ENCODE results near the gene MAEA. TPM values are rescaled to one million over a fixed set of nuclear protein-coding genes. Genes with fewer than 3 reads are reported as not detected.

MAEA gene
- total and polyA plus RNA-seq, 9 of the 15 experiments (the other 6 are each of a cell fraction or from before 2014, with no cell fraction given), result 2.1 to 86.5 (median 45.0) TPM

DNA sequence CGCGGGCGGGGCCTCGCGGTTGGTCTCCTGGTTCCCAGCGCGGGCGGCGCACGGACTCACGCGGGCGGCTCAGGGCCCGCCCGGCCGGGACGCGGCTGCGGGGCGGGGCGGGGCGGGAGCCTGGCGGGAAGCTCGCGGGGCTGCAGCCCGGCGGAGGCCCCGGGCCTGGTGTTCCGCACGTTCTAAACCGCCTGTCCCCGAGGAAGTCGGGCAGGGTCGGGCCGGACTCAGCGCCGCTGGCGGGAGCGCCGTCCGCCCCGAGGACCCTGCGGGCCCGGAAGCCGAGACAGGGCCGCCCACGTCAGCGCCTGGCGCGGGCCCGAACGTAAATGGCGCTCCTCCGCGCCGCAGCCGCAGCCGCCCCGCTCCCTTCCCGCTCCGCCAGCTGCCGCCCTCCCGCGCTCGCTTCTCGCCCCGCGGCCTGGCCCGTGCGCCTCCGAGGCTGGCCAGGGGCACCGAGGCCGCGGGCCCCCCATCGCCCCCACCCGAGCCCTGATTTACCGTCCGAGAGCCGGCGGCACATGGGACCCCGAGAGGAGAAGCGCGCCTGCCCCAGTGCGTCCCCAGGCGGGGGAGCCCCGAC, 40.5 kb upstream of the MAEA start:
- in situ Hi-C loops (cut with MboI), result no loop called here
- intact Hi-C loops (cut with micrococcal nuclease), result no loop called here
- Histone ChIP-seq H3K27ac (ENCODE audit: extremely low read depth, low read depth, low read length) (peak overlapping the region; percentile 84), H3K36me3 (ENCODE audit: control insufficient read depth, insufficient read depth, low read length) (peaks cover 24% of the 10 kb centered on the region; the same call in 1 of the 3 replicates), H4K20me1 (replicated peaks; ENCODE audit: control insufficient read depth, insufficient read depth, low read length) (no peaks in the 10 kb centered on the region; the same call in 1 of the 2 replicates), H3K79me2 (ENCODE audit: control insufficient read depth, insufficient read depth, low read length) (peaks cover 53% of the 10 kb centered on the region), H2AFZ (ENCODE audit: low read depth, low read length) (peak overlapping the region; percentile 83), H3K9me3 (replicated peaks; ENCODE audit: control insufficient read depth, insufficient read depth, low read depth, low read length) (peaks cover 8% of the 10 kb centered on the region), H3K4me1 (replicated peaks in 1 of 2; ENCODE audit: control insufficient read depth in 2 of 2, insufficient read depth in 2 of 2, low read length in 2 of 2) (peaks cover 4 to 65% of the 10 kb centered on the region in 2 experiments; a peak in 4 of 5 replicates), H3K27me3 (ENCODE audit: control insufficient read depth in 2 of 2, insufficient read depth in 2 of 2, low read length in 2 of 2) (no peaks in the 10 kb centered on the region), H3K9ac (ENCODE audit: insufficient read depth in 1 of 2, low read depth in 2 of 2, low read length in 2 of 2) (peak overlapping the region; percentile 81 to 94), H3K4me3 (peak overlapping the region; percentile 53), H3K9me1 (ENCODE audit: control insufficient read depth, insufficient read depth, low read length) (peaks cover 14% of the 10 kb centered on the region), H3K4me2 (ENCODE audit: insufficient read depth, low read length) (peak overlapping the region; percentile 81)
- ATAC-seq, result peak; percentile 68
- POLR2A ChIA-PET, result interaction anchor here (1.2 to 1.6 kb wide), 2 partner anchors 40 to 97 kb away, joined by 4 to 5 read pairs; partner anchors contain the start of genes MAEA and UVSSA
- 0% methylated on average over 17 of the region's 86 CpGs for WGBS (ENCODE audit: insufficient coverage, low coverage, missing lambda C conversion rate)
- FAIRE-seq, result no peak
- CTCF ChIA-PET (ENCODE audit: low intra/inter-chr PET ratio), result no interaction called here
- no TSS peak for BruUV-seq (replicated peaks)
- DNase-seq (ENCODE audit: extremely low read depth in 1 of 4, low spot score in 3 of 4), result peak; percentile 83 to 92 (median 90)
- TF ChIP-seq MCM2 (IDR thresholded peaks at IDR 0.05; ENCODE audit: low read depth) (no peak), CBFB (CRISPR knock-in tag; IDR thresholded peaks at IDR 0.05) (no peak), TRIM24 (IDR thresholded peaks at IDR 0.05) (no peak), ZNF280A (IDR thresholded peaks at IDR 0.05; ENCODE audit: low read depth, partially characterized antibody) (no peak), KAT8 (IDR thresholded peaks at IDR 0.05; ENCODE audit: low read depth) (no peak), MTA3 (IDR thresholded peaks at IDR 0.05; ENCODE audit: borderline replicate concordance) (peak; percentile 40; the same call in 1 of the 2 replicates)
- TF ChIP-seq, protein P1, sequence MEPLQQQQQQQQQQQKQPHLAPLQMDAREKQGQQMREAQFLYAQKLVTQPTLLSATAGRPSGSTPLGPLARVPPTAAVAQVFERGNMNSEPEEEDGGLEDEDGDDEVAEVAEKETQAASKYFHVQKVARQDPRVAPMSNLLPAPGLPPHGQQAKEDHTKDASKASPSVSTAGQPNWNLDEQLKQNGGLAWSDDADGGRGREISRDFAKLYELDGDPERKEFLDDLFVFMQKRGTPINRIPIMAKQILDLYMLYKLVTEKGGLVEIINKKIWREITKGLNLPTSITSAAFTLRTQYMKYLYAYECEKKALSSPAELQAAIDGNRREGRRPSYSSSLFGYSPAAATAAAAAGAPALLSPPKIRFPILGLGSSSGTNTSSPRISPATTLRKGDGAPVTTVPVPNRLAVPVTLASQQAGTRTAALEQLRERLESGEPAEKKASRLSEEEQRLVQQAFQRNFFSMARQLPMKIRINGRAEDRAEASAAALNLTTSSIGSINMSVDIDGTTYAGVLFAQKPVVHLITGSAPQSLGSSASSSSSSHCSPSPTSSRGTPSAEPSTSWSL (CRISPR knock-in tag; IDR thresholded peaks at IDR 0.05; ENCODE audit: borderline replicate concordance), result no peak
- TF ChIP-seq, protein P2, sequence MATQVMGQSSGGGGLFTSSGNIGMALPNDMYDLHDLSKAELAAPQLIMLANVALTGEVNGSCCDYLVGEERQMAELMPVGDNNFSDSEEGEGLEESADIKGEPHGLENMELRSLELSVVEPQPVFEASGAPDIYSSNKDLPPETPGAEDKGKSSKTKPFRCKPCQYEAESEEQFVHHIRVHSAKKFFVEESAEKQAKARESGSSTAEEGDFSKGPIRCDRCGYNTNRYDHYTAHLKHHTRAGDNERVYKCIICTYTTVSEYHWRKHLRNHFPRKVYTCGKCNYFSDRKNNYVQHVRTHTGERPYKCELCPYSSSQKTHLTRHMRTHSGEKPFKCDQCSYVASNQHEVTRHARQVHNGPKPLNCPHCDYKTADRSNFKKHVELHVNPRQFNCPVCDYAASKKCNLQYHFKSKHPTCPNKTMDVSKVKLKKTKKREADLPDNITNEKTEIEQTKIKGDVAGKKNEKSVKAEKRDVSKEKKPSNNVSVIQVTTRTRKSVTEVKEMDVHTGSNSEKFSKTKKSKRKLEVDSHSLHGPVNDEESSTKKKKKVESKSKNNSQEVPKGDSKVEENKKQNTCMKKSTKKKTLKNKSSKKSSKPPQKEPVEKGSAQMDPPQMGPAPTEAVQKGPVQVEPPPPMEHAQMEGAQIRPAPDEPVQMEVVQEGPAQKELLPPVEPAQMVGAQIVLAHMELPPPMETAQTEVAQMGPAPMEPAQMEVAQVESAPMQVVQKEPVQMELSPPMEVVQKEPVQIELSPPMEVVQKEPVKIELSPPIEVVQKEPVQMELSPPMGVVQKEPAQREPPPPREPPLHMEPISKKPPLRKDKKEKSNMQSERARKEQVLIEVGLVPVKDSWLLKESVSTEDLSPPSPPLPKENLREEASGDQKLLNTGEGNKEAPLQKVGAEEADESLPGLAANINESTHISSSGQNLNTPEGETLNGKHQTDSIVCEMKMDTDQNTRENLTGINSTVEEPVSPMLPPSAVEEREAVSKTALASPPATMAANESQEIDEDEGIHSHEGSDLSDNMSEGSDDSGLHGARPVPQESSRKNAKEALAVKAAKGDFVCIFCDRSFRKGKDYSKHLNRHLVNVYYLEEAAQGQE (IDR thresholded peaks at IDR 0.05; ENCODE audit: borderline replicate concordance), result no peak
- TF ChIP-seq, protein P2 (CRISPR knock-in tag; IDR thresholded peaks at IDR 0.05; ENCODE audit: low read depth), result 0 out of 2 replicates have a peak, but pooled peaks have one; percentile 36
